ENCODE results near the gene PLRG1. TPM values are rescaled to one million over a fixed set of nuclear protein-coding genes. Genes with fewer than 3 reads are reported as not detected.

Gene PLRG1
- polyA plus RNA-seq, 1 donor from 2014 or later = 133 TPM

DNA sequence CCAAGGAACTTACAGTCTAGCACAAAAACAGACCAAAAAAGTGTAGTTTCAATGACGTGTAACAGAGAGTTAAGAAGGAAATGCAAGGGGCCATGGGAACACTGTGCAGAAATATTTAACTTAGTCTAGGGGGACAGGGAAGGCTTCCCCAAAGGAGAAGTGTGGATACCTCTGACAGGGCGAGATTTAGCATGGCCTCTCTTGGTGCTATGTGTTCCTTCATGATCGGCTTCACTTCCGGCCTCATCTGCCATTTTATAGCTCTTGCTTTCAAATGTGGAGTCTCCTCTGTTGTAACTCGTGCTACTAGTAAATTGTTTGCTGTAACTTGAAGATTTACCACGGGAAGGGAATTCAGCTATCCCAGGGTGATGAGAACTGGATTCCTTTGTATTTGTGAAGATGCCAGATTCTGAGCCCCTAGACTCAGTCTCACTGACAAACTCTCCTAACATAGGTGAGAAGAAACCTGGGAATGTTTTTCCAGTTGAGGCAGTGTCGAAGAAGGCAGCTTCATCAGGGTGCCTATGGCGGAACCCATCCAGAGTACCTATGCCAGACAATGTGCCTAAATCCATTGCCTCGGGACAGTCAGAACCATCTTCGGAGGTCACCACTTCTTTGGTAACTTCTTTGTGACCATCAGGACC, 35.3 kb upstream of the PLRG1 start:
- Histone ChIP-seq H3K79me2 (replicated peaks; ENCODE audit: insufficient read depth, low read length) (no peaks in the 10 kb centered on the region), H3K9ac (ENCODE audit: low read length) (no peak overlapping the region), H4K20me1 (ENCODE audit: insufficient read depth) (no peaks in the 10 kb centered on the region), H3K4me2 (ENCODE audit: low read length) (no peak overlapping the region), H3K27ac (ENCODE audit: low read length) (no peak overlapping the region), H3K9me3 (ENCODE audit: low read length) (no peaks in the 10 kb centered on the region), H3K4me3 (ENCODE audit: low read length) (no peak overlapping the region), H3K27me3 (ENCODE audit: insufficient read depth, low read depth, low read length) (no peaks in the 10 kb centered on the region), H2AFZ (ENCODE audit: low read depth, low read length) (no peak overlapping the region), H3F3A (ENCODE audit: insufficient read depth, low read length, poor library complexity, severe bottlenecking) (no peaks in the 10 kb centered on the region), H3K36me3 (ENCODE audit: insufficient read depth, low read length) (no peaks in the 10 kb centered on the region), H3K9me2 (ENCODE audit: insufficient read depth, low read length) (no peaks in the 10 kb centered on the region)
- no peak for TF ChIP-seq SMC3 (conservative IDR thresholded peaks at IDR 0.05; ENCODE audit: poor library complexity)
- TF ChIP-seq EP300 (conservative IDR thresholded peaks at IDR 0.05; ENCODE audit: poor library complexity, severe bottlenecking) = no peak
- TF ChIP-seq EZH2 (IDR thresholded peaks at IDR 0.05; ENCODE audit: borderline replicate concordance, insufficient read depth, low read length, poor library complexity, severe bottlenecking) = no peak
- TF ChIP-seq MXI1 (conservative IDR thresholded peaks at IDR 0.05; ENCODE audit: poor library complexity, severe bottlenecking) = no peak
- TF ChIP-seq, protein P1, sequence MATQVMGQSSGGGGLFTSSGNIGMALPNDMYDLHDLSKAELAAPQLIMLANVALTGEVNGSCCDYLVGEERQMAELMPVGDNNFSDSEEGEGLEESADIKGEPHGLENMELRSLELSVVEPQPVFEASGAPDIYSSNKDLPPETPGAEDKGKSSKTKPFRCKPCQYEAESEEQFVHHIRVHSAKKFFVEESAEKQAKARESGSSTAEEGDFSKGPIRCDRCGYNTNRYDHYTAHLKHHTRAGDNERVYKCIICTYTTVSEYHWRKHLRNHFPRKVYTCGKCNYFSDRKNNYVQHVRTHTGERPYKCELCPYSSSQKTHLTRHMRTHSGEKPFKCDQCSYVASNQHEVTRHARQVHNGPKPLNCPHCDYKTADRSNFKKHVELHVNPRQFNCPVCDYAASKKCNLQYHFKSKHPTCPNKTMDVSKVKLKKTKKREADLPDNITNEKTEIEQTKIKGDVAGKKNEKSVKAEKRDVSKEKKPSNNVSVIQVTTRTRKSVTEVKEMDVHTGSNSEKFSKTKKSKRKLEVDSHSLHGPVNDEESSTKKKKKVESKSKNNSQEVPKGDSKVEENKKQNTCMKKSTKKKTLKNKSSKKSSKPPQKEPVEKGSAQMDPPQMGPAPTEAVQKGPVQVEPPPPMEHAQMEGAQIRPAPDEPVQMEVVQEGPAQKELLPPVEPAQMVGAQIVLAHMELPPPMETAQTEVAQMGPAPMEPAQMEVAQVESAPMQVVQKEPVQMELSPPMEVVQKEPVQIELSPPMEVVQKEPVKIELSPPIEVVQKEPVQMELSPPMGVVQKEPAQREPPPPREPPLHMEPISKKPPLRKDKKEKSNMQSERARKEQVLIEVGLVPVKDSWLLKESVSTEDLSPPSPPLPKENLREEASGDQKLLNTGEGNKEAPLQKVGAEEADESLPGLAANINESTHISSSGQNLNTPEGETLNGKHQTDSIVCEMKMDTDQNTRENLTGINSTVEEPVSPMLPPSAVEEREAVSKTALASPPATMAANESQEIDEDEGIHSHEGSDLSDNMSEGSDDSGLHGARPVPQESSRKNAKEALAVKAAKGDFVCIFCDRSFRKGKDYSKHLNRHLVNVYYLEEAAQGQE (IDR thresholded peaks at IDR 0.05; ENCODE audit: borderline replicate concordance) = no peak
- no peak for TF ChIP-seq RAD21 (conservative IDR thresholded peaks at IDR 0.05)
- no peak for TF ChIP-seq TAF1 (IDR thresholded peaks at IDR 0.05; ENCODE audit: low read depth)
- no peak for TF ChIP-seq POLR2AphosphoS5 (IDR thresholded peaks at IDR 0.05)
- TF ChIP-seq, protein P2, sequence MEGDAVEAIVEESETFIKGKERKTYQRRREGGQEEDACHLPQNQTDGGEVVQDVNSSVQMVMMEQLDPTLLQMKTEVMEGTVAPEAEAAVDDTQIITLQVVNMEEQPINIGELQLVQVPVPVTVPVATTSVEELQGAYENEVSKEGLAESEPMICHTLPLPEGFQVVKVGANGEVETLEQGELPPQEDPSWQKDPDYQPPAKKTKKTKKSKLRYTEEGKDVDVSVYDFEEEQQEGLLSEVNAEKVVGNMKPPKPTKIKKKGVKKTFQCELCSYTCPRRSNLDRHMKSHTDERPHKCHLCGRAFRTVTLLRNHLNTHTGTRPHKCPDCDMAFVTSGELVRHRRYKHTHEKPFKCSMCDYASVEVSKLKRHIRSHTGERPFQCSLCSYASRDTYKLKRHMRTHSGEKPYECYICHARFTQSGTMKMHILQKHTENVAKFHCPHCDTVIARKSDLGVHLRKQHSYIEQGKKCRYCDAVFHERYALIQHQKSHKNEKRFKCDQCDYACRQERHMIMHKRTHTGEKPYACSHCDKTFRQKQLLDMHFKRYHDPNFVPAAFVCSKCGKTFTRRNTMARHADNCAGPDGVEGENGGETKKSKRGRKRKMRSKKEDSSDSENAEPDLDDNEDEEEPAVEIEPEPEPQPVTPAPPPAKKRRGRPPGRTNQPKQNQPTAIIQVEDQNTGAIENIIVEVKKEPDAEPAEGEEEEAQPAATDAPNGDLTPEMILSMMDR (IDR thresholded peaks at IDR 0.05; ENCODE audit: poor library complexity, severe bottlenecking) = no peak

DNA sequence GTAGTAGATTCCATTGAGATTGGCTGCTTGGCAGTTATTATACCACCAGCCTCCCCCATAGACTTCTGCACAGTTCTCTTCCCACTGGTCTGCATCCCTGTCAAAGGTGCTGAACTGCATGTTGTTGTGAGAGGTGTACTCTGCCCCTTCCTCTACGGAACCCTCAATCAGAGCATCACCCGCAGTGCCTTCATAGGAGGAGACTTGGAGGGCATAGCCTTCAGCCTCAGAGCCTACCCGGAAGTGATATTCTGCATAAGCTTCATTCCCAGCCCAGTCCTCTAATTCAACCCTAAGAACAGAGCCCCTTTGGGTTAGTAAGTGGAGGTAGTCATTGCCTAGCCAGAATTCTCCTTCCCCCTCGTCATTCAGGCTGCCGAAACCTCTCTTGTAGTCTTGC, 34.1 kb upstream of the PLRG1 start:
- Histone ChIP-seq H2AFZ (ENCODE audit: low read depth, low read length) (no peak overlapping the region), H3K9me2 (ENCODE audit: insufficient read depth, low read length) (no peaks in the 10 kb centered on the region), H4K20me1 (ENCODE audit: insufficient read depth) (no peaks in the 10 kb centered on the region)

More for the DNA sequence above, 34.1 kb upstream of the PLRG1 start:
- Histone ChIP-seq H3K79me2 (replicated peaks; ENCODE audit: insufficient read depth, low read length) (no peaks in the 10 kb centered on the region), H3K9me3 (ENCODE audit: low read length) (no peaks in the 10 kb centered on the region), H3K4me3 (ENCODE audit: low read length) (no peak overlapping the region), H3F3A (ENCODE audit: insufficient read depth, low read length, poor library complexity, severe bottlenecking) (no peaks in the 10 kb centered on the region), H3K27ac (ENCODE audit: low read length) (no peak overlapping the region), H3K27me3 (ENCODE audit: insufficient read depth, low read depth, low read length) (no peaks in the 10 kb centered on the region), H3K4me2 (ENCODE audit: low read length) (no peak overlapping the region), H3K9ac (ENCODE audit: low read length) (no peak overlapping the region), H3K36me3 (ENCODE audit: insufficient read depth, low read length) (no peaks in the 10 kb centered on the region)
- TF ChIP-seq RAD21 (conservative IDR thresholded peaks at IDR 0.05) = no peak
- no peak for TF ChIP-seq POLR2AphosphoS5 (IDR thresholded peaks at IDR 0.05)
- TF ChIP-seq EZH2 (IDR thresholded peaks at IDR 0.05; ENCODE audit: borderline replicate concordance, insufficient read depth, low read length, poor library complexity, severe bottlenecking) = no peak
- TF ChIP-seq, protein P1 (IDR thresholded peaks at IDR 0.05; ENCODE audit: borderline replicate concordance) = no peak
- TF ChIP-seq SMC3 (conservative IDR thresholded peaks at IDR 0.05; ENCODE audit: poor library complexity) = no peak
- no peak for TF ChIP-seq EP300 (conservative IDR thresholded peaks at IDR 0.05; ENCODE audit: poor library complexity, severe bottlenecking)
- TF ChIP-seq, protein P2 (IDR thresholded peaks at IDR 0.05; ENCODE audit: poor library complexity, severe bottlenecking) = no peak
- TF ChIP-seq MXI1 (conservative IDR thresholded peaks at IDR 0.05; ENCODE audit: poor library complexity, severe bottlenecking) = no peak
- no peak for TF ChIP-seq TAF1 (IDR thresholded peaks at IDR 0.05; ENCODE audit: low read depth)

All from neural cell (in vitro differentiated cells).